Bronchial epithelial cell (primary cell): ENCODE measurements around the gene ASS1. TPM values are rescaled to one million over a fixed set of nuclear protein-coding genes. Genes with fewer than 3 reads are reported as not detected.

Experiments used
- DNase-seq: peaks from one replicate; pipeline ENCODE4 v3.0.0-alpha.2; 2010; ENCODE audit warnings: low read depth
- FAIRE-seq: peaks from 2 replicates; lab custom pipeline; 2011; peaks lifted over from hg19 to GRCh38; lab: Jason Lieb, UNC
- H3K27me3 ChIP-seq: 2 replicates; pipeline ENCODE4 v1.5.1; 2011; ENCODE audit warnings: low read length; ENCODE audit not compliant: control insufficient read depth, insufficient read depth
- H3K36me3 ChIP-seq: 2 replicates; pipeline ENCODE4 v1.5.1; 2011; ENCODE audit warnings: low read length; ENCODE audit not compliant: control insufficient read depth, insufficient read depth
- H3K4me3 ChIP-seq: 2 replicates; pipeline ENCODE4 v1.5.1; 2011; ENCODE audit warnings: mild to moderate bottlenecking, low read depth, low read length, control low read depth
- total RNA-seq: library from RNA; depleted of rRNA; stranded (reverse); fragments of >200 nt; gene quantifications from 2 replicates; pipeline ENCODE4 v1.2.1, GENCODE V29; 2014
- TF ChIP-seq, protein P1 (sequence below): IDR thresholded peaks from 2 replicates; pipeline ENCODE4 v1.5.1; 2011; ENCODE audit warnings: mild to moderate bottlenecking, moderate library complexity, low read length, control low read depth, inconsistent platforms; ENCODE audit not compliant: insufficient read depth, severe bottlenecking

The ASS1 gene
- total RNA-seq, 1 donor from 2014 or later: 415 TPM

DNA sequence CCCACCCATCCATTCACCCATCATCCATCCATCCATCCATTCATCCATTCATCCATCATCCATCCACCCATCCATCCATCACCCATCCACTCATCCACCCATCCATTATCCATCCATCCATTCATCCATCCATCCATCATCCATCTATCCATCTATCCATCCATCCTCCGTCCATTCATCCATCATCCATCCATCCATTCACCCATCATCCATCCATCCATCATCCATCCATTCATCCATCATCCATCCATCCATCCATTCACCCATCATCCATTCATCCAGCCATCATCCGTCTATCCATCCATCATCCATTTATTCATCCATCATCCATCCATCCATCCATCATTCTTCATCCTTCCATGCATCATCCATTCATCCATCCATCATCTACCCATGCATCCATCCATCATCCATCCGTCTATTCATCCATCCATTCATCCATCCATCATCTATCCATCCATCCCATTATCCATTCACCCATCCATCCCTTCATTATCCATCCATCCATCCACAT lies 10.1 kb downstream of the ASS1 start:
- FAIRE-seq (no peak), DNase-seq (no peak)
- Histone ChIP-seq H3K4me3 (no peak overlapping the region), H3K27me3 (no peaks in the 10 kb centered on the region), H3K36me3 (no peaks in the 10 kb centered on the region)
- TF ChIP-seq, protein P1, sequence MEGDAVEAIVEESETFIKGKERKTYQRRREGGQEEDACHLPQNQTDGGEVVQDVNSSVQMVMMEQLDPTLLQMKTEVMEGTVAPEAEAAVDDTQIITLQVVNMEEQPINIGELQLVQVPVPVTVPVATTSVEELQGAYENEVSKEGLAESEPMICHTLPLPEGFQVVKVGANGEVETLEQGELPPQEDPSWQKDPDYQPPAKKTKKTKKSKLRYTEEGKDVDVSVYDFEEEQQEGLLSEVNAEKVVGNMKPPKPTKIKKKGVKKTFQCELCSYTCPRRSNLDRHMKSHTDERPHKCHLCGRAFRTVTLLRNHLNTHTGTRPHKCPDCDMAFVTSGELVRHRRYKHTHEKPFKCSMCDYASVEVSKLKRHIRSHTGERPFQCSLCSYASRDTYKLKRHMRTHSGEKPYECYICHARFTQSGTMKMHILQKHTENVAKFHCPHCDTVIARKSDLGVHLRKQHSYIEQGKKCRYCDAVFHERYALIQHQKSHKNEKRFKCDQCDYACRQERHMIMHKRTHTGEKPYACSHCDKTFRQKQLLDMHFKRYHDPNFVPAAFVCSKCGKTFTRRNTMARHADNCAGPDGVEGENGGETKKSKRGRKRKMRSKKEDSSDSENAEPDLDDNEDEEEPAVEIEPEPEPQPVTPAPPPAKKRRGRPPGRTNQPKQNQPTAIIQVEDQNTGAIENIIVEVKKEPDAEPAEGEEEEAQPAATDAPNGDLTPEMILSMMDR: no peak

DNA sequence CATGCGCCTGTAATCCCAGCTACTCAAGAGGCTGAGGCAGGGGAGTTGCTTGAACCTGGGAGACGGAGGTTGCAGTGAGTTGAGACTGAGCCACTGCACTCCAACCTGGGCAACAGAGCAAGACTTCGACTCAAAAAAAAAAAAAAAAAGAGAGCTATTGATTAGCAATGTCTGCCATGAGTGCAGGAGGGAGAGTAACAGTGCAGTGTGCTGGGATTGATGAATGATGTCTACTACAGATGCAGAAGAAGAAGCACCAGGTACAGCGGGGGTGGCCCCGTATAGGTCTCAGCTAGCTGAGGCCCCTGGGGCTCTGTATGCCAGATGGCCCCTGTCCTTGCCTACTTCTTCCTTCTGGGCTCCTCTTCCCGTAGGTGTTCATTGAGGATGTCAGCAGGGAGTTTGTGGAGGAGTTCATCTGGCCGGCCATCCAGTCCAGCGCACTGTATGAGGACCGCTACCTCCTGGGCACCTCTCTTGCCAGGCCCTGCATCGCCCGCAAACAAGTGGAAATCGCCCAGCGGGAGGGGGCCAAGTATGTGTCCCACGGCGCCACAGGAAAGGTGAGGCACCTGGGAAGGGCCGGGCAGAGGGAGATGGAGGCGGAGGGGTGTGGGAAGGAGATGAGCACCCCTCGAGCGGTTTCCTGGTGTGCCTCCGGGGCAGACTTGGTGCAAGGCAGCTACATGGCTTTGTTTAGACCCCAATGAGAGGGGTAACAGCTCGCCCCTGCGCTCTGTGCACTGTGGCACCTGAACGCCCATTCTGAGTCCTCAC lies 13.5 kb downstream of the ASS1 start:
- DNase-seq (no peak), FAIRE-seq (no peak)
- Histone ChIP-seq H3K36me3 (no peaks in the 10 kb centered on the region), H3K4me3 (no peak overlapping the region), H3K27me3 (no peaks in the 10 kb centered on the region)
- TF ChIP-seq, protein P1: no peak

DNA sequence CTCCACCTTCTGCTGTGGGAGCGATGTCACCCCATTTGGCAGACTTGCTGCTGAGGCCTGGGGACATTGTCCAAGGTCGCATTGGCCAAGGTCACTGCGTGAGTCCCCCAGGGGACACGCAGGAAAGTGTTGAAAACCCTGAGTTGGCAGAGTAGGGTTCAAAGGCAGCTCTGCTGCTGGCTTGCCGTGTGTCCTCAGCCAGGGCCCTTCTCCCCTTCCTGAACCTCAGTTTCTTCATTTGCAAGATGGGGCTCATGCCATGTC lies 14.0 kb downstream of the ASS1 start:
- TF ChIP-seq, protein P1: no peak
- Histone ChIP-seq H3K27me3 (no peaks in the 10 kb centered on the region), H3K36me3 (peaks cover under 1% of the 10 kb centered on the region), H3K4me3 (no peak overlapping the region)
- FAIRE-seq (no peak), DNase-seq (no peak)

DNA sequence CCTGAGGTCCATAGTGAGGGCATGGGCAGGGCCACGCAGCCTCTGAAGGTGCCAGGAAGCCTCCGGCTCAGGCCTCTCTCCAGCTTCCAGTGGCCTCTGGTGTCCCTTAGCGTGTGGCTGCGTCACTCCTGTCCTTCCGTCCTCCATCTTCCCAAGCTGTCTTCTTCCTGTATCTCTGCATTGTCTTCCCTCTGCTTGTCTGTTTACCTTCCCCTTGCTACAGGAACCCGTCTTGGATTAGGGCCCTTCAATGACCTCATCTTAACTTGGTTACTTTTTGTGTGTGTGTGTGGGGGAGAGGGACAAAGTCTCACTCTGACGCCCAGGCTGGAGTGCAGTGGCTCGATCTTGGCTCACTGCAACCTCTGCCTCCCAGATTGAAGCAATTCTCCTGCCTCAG lies 14.4 kb downstream of the ASS1 start:
- TF ChIP-seq, protein P1: no peak
- no peak overlapping the region for H3K4me3 ChIP-seq
- FAIRE-seq (no peak), DNase-seq (no peak)
- peaks cover 2% of the 10 kb centered on the region for H3K36me3 ChIP-seq
- H3K27me3 ChIP-seq: no peaks in the 10 kb centered on the region

DNA sequence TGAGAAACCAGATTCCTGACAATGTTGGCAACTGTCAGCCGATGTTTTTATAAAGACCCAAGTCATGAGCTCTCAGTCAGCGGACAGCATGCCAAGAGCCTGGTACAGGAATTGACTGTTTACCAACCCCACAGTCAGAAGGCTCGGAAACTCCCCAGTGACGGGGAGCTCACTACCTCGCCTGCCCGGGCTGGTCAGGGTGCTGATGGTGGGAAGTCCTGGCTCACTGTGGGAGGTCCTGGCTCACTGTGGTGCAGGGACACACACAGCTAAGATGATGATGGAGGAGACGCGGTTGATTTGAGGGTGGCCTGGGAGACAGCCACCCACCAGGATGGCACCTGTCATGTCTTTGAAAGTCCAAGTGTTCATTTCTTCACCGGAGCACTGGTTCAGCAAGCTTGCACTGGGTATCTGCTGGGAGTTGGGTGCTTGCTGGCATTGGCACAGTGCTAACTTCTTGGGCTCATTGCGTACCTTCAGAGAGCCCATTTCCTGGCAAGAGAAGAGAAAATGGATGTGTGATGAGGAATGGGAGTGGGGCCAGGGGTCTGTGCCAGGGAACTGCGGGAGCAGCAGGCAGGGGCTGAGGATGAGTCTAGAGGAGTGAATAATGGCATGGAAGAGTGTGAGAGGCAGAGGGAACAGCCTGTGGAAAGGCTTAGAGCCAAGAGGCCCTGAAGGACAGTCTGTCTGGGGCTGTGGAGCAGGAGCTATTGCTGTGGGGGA lies 15.3 kb downstream of the ASS1 start:
- no peaks in the 10 kb centered on the region for H3K27me3 ChIP-seq
- peak; percentile 58 for FAIRE-seq
- TF ChIP-seq, protein P1: no peak
- no peak overlapping the region for H3K4me3 ChIP-seq
- H3K36me3 ChIP-seq: peaks cover 2% of the 10 kb centered on the region
- DNase-seq: no peak
